Stimulated activated CD8-positive, alpha-beta memory T cell treated with anti-CD3 and anti-CD28 coated beads, Interleukin-12 subunit alpha, Interleukin-12 subunit beta, amount 100 ng/mL, for 24 hours (primary cell): ENCODE results near the gene MYO1D.

Experiments
- DNase-seq: peaks from one replicate; pipeline ENCODE4 v3.0.0-alpha.2; 2020; ENCODE audit errors: extremely low read depth

Gene MYO1D

DNA sequence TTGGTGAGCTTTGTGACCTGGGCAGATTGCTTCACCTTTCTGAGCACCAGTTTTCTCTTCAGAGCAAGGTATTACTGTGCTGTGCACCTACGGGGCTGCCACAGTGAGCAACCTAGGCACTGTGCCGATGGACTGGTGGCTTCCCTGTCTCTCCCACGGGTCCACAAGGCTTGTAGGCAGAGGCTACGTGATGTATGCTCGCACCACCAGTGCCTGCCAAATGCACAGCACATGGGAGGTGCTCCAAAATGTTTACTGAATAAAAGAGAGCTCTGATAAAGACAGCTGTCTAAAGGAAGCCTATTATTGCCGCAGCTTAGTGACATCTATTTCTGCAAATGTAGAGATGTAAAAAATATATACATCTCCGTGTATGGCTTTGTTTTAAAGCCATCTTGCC, 251.0 kb downstream of the MYO1D start:
- DNase-seq = no peak

DNA sequence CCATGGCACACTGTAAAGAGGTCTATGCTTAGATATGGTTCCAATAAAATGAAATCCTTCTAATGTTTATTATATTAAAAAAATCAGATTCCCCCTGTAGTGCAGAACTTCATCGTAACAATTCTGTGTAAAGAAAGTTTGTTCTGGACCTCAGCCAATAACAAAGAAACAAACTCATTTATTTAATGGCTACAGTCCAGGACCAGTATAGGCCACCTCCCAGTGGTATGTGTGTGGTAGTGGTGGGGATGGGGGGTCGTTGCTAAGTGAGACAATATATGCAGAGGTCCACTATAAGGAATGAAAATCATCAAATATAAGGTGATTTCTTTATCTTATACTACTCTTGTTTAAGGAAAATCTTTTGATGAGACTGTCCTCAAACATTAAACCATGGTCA, 253.7 kb downstream of the MYO1D start:
- DNase-seq = no peak

DNA sequence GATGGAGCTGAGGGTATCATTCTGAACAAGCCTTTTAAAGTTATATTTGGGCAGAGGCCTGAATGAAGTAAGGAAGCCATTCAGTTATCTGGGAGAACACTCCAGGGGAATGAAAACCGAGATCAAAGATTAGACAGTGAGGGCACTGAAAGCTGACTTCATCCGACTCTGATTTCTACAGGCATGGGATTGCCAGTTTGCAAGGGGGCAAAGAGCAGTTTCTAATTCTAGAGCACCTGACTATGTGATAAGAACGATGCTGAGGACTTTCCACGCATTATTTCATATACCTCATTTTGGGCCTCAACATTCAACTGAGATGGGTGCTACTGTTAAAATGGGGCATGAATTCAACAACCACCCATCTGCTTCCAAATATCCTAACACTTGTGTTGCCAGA, 254.4 kb downstream of the MYO1D start:
- no peak for DNase-seq

DNA sequence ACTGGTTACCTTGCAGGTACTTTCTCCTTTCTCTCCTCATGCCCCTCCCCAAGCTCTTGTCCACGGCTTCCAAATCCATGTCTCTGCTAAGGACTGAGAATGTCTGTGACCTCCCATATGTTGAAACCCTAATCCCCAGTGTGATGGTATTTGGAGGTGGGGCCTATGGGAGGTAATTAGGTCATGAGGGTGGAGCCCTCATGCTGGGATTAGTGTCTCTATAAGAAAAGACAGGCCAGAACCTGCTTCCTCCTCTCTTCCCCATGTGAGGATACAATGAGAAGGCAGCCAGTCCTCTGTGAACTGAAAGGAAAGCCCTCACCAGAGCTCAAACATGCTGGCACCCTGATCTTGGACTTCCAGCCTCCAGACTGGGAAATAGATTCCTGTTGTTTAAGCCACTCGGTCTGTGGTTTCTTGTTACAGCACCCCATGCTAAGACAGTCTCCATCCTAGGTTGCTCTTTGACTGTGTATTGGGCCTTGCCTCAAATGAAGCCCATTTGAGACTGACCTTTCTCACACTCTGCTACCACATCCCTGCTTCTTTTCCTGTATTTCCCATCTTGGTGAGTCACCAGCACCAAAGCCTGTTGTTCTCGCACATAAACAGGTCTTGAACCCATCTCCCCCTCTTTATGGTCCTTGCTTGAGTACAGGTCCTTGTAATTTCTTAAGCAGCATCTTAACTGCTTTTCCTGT, 255.2 kb downstream of the MYO1D start:
- no peak for DNase-seq

DNA sequence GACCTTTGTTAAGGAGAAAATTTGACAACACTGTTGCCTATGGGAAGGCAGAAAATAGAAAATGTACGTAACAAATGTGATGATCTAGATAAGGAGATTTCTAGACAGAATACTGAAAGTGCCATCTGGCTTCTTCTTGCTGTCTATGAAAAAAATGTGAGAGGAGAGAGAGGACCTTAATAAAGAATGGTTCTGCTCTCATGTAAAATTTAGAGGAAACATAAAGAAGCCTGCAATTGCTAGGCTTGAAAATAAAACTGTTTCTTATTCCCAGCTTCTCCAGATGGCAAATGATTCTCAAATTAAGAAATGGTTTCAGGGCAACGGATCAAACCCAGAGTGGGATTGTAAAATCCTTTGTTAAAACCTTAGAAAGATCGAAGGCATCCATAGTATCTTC, 261.6 kb downstream of the MYO1D start:
- no peak for DNase-seq

DNA sequence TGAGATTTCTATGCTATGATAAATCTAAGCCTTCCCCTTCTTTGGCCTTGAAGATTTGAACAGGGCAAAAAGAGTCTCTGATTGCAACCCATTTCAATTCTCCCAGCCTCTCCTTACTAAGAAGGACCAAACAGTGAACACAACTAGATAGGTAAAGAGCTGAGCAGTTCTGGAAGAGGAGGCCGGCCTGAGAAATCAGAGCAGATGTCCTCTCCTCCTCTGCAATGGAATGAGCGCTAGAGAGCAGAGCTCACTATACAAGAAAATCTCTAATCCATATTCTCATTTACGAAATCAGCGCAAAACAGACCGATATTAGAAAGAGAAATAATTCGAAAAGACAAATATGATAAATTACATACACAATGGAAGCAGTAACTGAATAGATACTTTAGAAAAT, 266.0 kb downstream of the MYO1D start:
- DNase-seq = no peak

DNA sequence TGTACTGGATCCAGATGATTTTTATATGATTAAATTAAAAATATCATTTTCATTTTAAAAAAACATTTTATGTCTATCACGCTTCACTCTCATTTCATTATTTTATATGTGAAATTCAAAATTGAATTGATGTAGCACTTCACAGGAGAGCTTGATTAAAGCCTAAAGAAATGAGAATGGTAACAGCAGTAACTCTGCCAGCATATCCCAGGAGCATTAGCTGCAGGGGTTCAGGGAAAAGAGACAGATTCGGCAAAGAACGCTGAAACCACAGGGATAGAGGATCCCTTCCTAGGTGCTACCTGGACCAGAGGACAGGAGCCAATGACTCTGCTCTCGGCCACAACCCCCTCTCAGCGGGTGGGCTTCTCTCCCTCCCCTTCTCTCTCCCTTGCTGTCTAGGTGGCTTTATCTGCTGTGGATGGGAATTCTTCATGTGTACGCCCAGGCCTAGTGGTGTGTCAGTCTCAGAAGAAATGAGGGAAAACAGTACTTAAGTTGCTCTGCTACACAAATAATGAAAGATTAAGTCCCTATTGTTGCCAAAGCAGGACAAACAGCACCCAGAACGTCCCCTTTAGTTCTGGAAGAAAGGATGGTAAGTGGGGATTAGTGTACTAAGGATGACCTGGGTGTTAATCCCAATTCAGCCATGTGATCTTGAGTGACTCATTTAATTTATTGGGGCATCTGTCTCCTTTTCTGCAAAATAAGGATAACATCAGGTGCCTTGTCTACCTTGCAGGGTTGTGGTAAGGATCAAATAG, 266.9 kb downstream of the MYO1D start:
- DNase-seq = no peak

DNA sequence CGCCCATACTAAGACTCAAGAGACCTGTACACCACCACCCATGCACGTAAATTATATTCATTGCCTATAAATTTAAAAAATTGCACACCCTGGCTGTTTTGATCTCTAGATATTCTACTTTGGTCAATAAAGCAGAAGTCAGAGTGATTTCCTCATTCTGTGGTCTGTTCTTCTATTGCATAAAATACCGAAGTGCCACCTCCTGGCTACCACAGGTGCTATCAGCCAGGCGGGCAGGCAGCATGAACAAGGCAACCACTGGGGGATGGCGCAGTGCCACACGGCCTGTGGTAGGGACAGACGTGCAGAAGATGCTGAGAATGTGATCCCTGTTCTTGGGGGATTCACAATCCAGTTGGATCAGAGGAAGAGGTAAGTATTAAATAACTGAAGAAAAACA, 267.8 kb downstream of the MYO1D start:
- DNase-seq = no peak

DNA sequence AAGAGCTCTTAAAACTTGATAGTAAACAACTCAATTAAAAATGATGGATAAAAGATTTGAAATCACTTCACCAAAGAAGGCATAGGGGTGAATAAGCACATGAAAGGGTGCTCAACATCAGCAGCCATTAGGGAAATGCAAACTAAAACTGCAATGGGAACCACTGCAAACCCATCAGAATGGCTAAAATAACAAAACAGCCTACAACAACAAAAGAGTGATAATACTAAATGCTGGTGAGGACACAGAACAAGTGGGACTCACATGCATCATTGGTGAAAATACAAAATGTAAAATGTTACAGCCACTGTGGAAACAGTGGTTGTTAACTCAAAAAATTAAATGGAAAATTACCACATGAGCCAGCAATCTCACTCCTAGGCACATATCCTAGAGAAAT, 268.7 kb downstream of the MYO1D start:
- no peak for DNase-seq

DNA sequence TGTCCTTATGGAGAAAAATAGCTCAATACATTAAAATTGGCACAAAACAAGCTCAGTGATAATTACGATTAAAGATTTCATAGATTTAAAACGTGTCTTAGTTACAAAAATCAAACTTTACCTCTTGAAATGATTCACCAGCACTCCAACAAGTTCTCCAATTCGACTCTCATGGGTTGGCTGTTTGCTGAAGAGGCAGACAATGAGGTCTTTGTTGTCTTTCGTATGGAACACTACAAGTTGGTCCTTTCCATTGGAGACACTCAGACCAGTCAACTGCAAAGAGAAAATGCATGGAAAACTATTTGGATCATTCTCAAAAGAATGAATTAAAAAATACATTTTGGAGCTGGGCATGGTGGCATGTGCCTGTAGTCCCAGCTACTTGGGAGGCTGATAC, 272.0 kb downstream of the MYO1D start:
- DNase-seq = no peak

DNA sequence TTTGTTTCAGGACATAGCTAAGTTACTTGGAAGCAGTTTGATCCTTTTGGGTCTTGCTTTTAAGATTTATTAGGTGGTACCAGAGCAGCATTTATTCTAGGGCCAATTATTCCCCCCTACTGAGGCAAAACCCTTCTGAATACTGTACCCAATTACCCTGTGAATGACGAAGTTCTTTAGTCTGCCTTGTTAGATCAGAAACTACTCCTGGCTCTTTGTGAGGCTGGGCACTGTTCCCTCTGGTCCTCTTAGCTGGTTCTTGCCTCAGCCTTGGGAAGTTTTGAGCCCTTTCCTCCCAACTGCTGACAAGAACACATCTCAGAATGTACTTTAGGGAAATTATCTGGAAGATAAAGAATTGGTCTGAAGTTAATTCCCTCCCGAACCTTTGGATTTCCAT, 274.5 kb downstream of the MYO1D start:
- DNase-seq = no peak

DNA sequence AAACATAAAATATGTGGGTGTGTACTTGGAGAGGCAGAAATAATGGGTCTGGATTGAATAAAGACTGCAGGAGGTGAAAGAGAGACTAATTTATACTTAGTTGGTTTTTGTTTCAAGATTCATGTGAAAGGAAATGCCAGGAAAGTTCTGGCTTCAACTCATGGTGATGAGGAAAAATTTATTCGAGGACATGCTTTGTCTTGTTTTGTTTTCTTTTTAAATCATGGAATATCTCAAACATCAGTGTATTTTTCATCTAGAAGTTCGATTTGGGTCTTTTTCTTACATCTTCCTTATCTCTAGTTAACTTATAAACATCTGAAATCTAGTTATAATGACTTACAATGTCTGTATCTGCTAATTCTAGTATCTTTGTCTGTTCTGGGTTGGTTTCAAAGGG, 275.1 kb downstream of the MYO1D start:
- no peak for DNase-seq

DNA sequence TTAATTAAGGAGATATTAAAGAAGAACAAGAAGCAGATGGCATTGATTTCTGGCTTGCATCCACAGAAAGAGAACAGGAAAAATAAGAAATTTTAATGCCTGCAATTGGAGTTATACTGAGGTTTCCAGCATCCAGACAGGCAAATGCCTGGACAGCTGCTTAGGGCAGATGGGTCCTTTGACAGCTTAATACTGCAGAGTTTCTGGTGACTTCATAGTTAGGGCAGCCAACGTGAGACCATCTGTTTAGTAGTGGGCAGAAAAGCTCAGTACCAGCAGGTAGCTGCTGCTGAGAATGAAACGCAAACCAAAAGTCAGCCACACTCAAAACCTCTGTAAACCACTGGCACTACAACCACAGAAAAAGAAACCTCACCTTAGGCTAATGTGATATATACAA, 280.3 kb downstream of the MYO1D start:
- no peak for DNase-seq

DNA sequence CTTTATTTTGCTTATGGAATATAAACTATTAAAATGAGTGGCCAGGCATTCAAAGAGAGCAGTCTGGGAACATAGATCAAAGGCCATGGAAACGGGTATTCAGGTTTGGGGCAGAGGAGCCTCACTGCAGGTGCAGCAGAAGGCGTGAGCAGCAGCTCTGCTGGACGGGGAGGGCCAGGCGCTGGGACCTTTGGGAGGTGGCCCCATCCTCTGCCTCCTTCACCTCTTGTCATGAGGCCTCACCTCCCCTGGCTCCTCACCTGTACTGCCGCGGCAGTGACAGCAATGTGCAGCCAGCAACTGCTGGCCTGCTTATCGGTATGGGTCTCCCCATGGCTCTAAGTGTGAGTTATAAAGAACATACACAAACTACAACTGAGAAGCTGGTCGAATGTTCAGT, 280.7 kb downstream of the MYO1D start:
- DNase-seq = no peak

DNA sequence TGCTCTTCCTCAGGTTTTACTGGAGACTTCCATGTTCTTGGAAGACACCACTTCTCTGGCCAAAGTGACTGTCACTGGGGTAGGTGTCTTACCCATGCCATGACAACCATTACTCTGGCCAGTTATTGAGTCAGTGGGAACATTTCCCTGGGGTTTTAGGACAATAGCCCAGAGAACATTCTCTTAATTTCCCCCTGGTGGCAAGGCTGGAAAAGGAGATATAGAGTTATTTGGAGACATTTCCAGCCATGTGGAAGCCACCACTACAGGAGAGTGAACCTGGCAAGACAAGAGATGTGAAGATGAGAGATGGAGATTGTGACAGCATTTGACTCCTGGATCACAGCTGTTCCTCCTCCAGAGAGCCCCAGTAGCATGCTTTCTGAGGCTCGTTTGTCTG, 283.9 kb downstream of the MYO1D start:
- DNase-seq = no peak

DNA sequence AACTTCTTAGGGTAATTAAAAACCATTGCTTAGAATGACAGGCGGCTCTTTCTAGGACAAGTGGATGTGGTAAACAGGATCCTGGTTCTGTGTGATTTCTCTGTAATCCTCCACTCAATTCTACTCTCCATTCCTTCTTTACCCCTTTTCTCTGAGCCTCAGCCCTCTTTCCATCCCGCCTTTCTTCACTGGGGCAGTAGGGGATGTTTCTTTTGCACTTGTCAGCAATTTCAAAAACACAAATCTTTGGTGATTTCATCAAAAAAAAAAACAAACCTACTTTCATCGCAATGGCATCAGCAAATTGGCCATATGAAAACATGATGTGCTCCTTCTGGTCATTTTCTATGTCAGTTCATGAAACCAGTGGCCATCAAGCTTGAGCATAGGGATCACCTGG, 285.5 kb downstream of the MYO1D start:
- DNase-seq = no peak

DNA sequence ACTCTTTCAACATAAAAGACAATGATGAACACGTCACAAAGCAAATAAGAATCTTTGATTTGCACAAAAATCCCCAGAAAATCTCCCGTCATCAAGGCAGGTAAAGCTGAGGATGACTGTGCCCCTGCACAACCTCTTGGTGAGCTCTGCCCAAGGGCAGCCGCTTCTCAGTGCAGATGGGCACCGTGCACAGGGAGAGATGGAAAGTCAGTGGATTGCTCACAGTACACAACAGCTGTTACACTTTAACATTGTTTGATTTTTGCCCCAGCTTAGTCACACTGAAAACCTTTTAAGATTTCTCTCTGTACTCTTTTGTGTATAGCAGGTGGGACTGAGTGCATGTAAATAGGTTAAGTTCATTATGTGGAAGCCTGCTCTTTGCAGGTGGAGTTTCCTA, 285.9 kb downstream of the MYO1D start:
- no peak for DNase-seq

DNA sequence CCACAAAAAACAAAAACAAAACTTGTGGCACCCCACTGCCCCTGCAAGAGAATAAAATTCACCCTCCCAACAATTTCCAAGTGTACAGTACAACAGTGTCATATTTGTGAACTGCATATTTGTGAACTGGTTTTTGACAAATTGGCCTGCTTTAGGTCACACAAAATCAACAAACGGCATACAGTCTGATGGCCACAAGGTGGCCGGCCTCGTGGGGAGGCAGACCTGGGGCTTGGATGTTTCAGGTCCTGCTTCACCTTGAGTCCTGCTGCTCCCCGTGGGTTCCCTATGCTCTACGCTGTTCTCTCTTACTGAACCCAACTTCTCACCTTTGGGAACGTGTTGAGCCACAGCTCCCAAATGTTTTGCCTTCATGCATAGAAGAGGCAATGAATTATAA, 287.9 kb downstream of the MYO1D start:
- DNase-seq = no peak

DNA sequence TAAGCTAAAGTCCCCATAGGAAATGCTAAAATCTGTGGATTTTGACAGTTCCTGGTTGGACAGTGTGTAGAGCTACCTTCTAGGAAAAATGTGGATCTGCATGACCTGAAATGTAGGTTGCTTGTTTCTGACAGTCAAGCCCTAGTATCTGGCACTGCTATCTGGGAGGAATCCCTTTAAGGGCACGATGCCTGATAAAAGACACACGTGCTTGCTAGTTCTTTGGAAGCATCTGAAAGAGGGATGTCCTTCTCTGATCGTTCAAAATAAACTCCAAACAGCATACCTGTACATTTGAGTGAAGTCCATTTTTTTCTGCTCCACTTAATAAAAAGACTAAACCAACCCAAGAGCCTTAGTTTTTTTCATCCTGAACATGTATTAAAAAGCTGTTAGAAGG, 288.8 kb downstream of the MYO1D start:
- no peak for DNase-seq

DNA sequence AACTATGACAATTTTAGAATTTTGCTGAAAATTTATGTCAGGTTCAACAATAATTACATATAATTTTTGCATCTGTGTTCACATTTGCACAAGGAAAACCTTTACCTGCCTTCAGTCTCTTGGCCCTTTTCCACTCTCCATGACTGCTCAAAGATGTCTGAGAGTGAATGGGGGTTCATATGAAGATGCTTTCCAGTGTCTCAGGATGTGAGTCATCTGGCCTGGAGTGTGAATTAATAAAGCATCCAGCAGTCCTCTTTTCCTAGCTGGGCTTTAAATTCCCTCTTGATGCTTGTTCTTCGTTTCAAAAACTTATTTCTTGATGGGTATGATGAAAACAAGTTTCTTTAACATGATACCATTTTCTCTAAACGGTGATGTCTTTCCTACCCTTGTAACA, 290.3 kb downstream of the MYO1D start:
- DNase-seq = no peak

DNA sequence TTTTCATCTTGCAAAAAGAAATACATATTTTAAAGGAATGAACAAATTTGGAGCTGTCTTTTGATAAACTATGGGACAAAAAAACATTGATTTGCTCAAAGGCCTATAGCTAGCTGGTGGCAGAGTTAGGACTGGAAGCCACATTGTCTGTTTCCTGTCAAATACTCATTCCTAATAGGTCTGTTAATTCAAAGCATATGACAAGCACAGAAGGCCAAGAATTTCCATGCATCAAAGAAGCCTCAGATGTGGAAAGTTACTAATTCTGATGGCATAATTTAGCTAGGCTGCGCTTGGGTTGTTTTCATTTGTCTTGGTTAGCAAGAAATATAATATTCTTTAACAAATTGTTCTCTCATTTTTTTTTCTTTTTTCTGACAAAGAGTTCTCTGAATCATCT, 292.1 kb downstream of the MYO1D start:
- DNase-seq = no peak

DNA sequence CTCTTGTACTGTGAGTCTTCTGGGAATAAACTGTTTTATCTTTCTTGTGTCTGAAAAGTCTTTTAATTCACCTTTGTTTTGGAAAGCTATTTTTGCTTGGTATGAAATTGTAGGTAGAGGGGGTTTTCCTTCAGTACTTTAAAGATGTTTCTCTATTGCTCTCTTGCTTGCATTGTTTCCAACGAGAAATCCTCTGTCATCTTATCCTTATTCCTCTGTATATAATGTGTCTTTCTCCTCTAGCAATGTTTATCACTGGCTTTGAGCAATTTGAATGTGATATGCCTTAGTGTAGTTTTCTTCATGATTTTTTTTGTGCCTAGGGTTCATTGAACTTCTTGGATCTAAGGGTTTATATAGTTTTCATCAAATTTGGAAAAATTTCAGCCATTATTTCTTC, 293.9 kb downstream of the MYO1D start:
- no peak for DNase-seq

DNA sequence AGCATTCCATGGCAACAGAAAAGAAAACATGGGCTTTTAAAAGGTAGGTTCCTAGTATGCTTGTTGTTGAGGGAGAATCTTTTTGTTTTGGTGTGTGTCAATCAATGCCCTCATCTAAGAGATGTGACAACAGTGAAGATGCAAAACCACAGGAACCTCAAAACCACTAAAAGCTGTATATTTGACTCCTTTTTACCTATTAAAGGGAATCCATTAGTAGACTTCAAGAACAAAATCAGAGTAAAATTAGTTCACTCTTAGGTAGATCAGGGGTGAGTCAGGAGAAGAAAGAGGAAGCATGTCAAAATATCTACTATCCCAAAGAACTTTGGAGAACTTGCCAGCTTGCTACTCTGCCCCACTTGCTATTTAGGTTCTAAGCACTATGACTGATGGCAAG, 301.1 kb downstream of the MYO1D start:
- DNase-seq = no peak

DNA sequence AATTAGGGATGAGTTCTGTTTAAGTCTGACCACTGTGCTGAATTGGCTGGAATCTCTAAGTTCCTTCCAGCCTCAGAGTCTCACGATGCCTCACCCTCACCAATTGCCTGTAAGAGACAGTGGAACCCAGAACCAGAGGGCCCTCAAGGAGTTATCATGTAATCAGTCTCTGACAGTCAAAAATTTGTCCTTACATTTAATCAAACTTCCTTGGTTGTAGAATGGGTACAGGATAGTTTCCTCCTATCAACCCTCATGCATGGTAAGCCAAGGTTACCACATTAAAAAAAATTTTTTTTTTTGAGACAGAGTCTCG, 306.9 kb downstream of the MYO1D start:
- DNase-seq = no peak
